ENCODE results near the gene LIPC. TPM values are rescaled to one million over a fixed set of nuclear protein-coding genes. Genes with fewer than 3 reads are reported as not detected.

LIPC gene
- total RNA-seq, 2 experiments from 2014 or later: 0.30 to 0.50 TPM

DNA sequence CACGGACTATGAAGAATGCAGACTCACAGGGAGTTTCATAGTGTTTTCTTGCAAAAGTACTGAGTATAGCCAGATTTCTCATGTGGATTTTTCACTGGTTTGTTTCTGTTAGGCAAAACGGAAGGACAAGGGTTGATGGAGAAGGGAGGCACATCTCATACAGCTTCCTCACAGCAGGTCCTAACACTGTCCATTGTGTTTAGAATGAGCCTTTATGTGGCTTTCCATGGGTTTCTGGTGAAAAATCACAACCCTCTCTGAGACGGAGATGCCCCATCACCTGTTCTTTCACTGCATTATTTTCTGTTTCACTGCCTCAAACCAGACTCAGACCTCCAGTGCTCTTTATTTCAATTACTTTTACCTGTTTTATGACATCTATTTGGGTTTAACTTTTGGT, 25.0 kb upstream of the LIPC start:
- H3K4me1 Mint-ChIP-seq: peaks cover 16% of the 10 kb centered on the region
- no peak overlapping the region for H3K4me3 Mint-ChIP-seq
- ATAC-seq (no peak), DNase-seq (no peak)
- no peak overlapping the region for H3K27ac Mint-ChIP-seq
- H3K36me3 Mint-ChIP-seq (ENCODE audit: low read depth): no peaks in the 10 kb centered on the region
- no peaks in the 10 kb centered on the region for H3K9me3 Mint-ChIP-seq (ENCODE audit: low read depth)
- intact Hi-C loops (cut with DNase I, micrococcal nuclease): no loop called here
- H3K27me3 Mint-ChIP-seq: peaks cover 1% of the 10 kb centered on the region
- CTCF ChIA-PET: no interaction called here
- POLR2A ChIA-PET: no interaction called here

DNA sequence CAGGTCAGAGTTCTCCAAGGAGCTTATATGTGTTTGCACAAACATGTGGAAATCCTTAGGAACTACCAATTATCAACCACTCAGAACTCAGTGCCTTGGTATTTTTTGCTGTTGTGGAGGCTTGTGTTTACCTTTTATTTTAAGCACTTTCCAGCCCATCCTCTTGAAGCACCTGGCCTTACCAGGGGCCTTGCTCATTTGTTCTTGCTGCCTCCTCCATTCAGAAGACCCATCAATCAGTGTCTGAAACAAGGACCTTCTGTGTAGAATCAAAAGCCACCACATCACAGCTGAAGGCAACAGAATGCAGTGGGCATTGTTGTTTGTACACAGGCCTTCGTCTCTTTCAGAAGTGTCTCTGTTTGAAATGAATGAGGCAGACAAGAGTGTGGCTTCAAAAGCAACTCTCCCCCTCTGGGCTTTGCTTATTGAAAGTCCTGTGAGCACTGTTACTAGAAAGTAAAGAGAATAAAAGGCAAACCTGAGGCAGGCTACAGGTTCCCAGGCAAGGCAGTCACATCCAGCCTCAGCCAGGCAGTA, 24.5 kb upstream of the LIPC start:
- no peak for ATAC-seq
- Mint-ChIP-seq H3K36me3 (ENCODE audit: low read depth) (no peaks in the 10 kb centered on the region), H3K27me3 (peaks cover 1% of the 10 kb centered on the region), H3K4me3 (no peak overlapping the region), H3K4me1 (peaks cover 16% of the 10 kb centered on the region), H3K9me3 (ENCODE audit: low read depth) (no peaks in the 10 kb centered on the region), H3K27ac (no peak overlapping the region)
- DNase-seq: no peak
- intact Hi-C loops (cut with DNase I, micrococcal nuclease): no loop called here
- POLR2A ChIA-PET: no interaction called here
- CTCF ChIA-PET: no interaction called here

- Mint-ChIP-seq H3K4me3 (no peak overlapping the region), H3K9me3 (ENCODE audit: low read depth) (no peaks in the 10 kb centered on the region), H3K4me1 (peaks cover 16% of the 10 kb centered on the region), H3K36me3 (ENCODE audit: low read depth) (no peaks in the 10 kb centered on the region), H3K27ac (no peak overlapping the region), H3K27me3 (peaks cover 1% of the 10 kb centered on the region)
- ChIA-PET CTCF (no interaction called here), POLR2A (no interaction called here)
- no peak for DNase-seq
- intact Hi-C loops (cut with DNase I, micrococcal nuclease): no loop called here
- no peak for ATAC-seq
These were observed 24.0 kb upstream of the LIPC start for GRCh38 chr15:58407778-58408177.

DNA sequence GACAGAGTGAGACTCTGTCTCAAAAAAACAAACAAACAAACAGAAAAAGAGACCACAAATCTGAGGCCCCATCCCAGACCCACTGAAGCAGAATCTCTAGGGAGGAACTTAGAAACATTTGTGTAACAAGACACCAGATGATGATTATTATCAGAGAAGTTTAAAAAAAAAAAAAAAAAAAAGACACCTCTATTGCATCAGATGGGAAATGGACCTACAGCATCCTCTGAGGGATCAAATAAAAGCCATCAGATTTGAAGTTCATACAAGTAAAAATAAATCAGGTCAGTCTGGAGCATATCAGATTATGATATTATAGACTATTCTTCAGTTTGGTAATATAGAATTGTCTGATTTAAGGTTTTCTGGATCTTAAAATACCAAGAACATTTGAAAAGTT, 21.9 kb upstream of the LIPC start:
- Mint-ChIP-seq H3K4me1 (peaks cover 16% of the 10 kb centered on the region), H3K36me3 (ENCODE audit: low read depth) (no peaks in the 10 kb centered on the region), H3K4me3 (peak overlapping the region; percentile 69), H3K9me3 (ENCODE audit: low read depth) (no peaks in the 10 kb centered on the region), H3K27me3 (no peaks in the 10 kb centered on the region), H3K27ac (peak overlapping the region; percentile 84)
- ATAC-seq: no peak
- POLR2A ChIA-PET: no interaction called here
- CTCF ChIA-PET: interaction anchor here (1.3 to 1.8 kb wide), 2 partner anchors 9 to 11 kb away, joined by 3 to 8 read pairs; no protein-coding TSS in a partner anchor
- intact Hi-C loops (cut with DNase I, micrococcal nuclease): no loop called here
- no peak for DNase-seq

- peak; percentile 48 for DNase-seq
- Mint-ChIP-seq H3K4me1 (peaks cover 16% of the 10 kb centered on the region), H3K36me3 (ENCODE audit: low read depth) (no peaks in the 10 kb centered on the region), H3K9me3 (ENCODE audit: low read depth) (no peaks in the 10 kb centered on the region), H3K27ac (peak overlapping the region; percentile 84), H3K27me3 (no peaks in the 10 kb centered on the region), H3K4me3 (peak overlapping the region; percentile 69)
- peak; percentile 82 for ATAC-seq
- ChIA-PET POLR2A (no interaction called here), CTCF (interaction anchor here (1.3 kb wide), 1 partner anchor 11 kb away, joined by 3 read pairs; no protein-coding TSS in a partner anchor)
- intact Hi-C loops (cut with DNase I, micrococcal nuclease): no loop called here
These were observed 21.4 kb upstream of the LIPC start for GRCh38 chr15:58410353-58410752.

GRCh38 chr15:58413253-58413652, 18.5 kb upstream of the LIPC start:
- Mint-ChIP-seq H3K27me3 (no peaks in the 10 kb centered on the region), H3K4me3 (no peak overlapping the region), H3K36me3 (ENCODE audit: low read depth) (no peaks in the 10 kb centered on the region), H3K27ac (no peak overlapping the region), H3K4me1 (peaks cover 16% of the 10 kb centered on the region), H3K9me3 (ENCODE audit: low read depth) (peaks cover 6% of the 10 kb centered on the region)
- intact Hi-C loops (cut with DNase I, micrococcal nuclease): no loop called here
- POLR2A ChIA-PET: no interaction called here
- DNase-seq (no peak), ATAC-seq (no peak)
- CTCF ChIA-PET: no interaction called here

- ChIA-PET CTCF (no interaction called here), POLR2A (no interaction called here)
- peaks cover 11% of the 10 kb centered on the region for H3K4me1 Mint-ChIP-seq
- intact Hi-C loops (cut with DNase I, micrococcal nuclease): no loop called here
- DNase-seq (no peak), ATAC-seq (no peak)
- no peaks in the 10 kb centered on the region for H3K27me3 Mint-ChIP-seq
- no peaks in the 10 kb centered on the region for H3K36me3 Mint-ChIP-seq (ENCODE audit: low read depth)
- H3K27ac Mint-ChIP-seq: no peak overlapping the region
- H3K4me3 Mint-ChIP-seq: no peak overlapping the region
- H3K9me3 Mint-ChIP-seq (ENCODE audit: low read depth): peaks cover 6% of the 10 kb centered on the region
These were observed 16.2 kb upstream of the LIPC start for GRCh38 chr15:58415636-58416035.

GRCh38 chr15:58416963-58417362, 14.8 kb upstream of the LIPC start:
- CTCF ChIA-PET: no interaction called here
- Mint-ChIP-seq H3K27ac (no peak overlapping the region), H3K27me3 (no peaks in the 10 kb centered on the region), H3K4me1 (peaks cover 13% of the 10 kb centered on the region), H3K36me3 (ENCODE audit: low read depth) (no peaks in the 10 kb centered on the region), H3K9me3 (ENCODE audit: low read depth) (peaks cover 6% of the 10 kb centered on the region), H3K4me3 (no peak overlapping the region)
- ATAC-seq (no peak), DNase-seq (no peak)
- intact Hi-C loops (cut with DNase I, micrococcal nuclease): no loop called here
- POLR2A ChIA-PET: no interaction called here

GRCh38 chr15:58418135-58418534, 13.7 kb upstream of the LIPC start:
- ATAC-seq (no peak), DNase-seq (no peak)
- Mint-ChIP-seq H3K4me3 (no peak overlapping the region), H3K27ac (no peak overlapping the region), H3K27me3 (no peaks in the 10 kb centered on the region), H3K4me1 (peaks cover 13% of the 10 kb centered on the region), H3K9me3 (ENCODE audit: low read depth) (peaks cover 6% of the 10 kb centered on the region), H3K36me3 (ENCODE audit: low read depth) (no peaks in the 10 kb centered on the region)
- intact Hi-C loops (cut with DNase I, micrococcal nuclease): no loop called here
- CTCF ChIA-PET: interaction anchor here (0.7 to 1.2 kb wide), 3 partner anchors 120 to 190 kb away, joined by 3 read pairs; no protein-coding TSS in a partner anchor
- POLR2A ChIA-PET: no interaction called here

- ATAC-seq (no peak), DNase-seq (no peak)
- Mint-ChIP-seq H3K36me3 (ENCODE audit: low read depth) (no peaks in the 10 kb centered on the region), H3K27ac (no peak overlapping the region), H3K9me3 (ENCODE audit: low read depth) (peaks cover 6% of the 10 kb centered on the region), H3K4me3 (no peak overlapping the region), H3K4me1 (peaks cover 18% of the 10 kb centered on the region), H3K27me3 (no peaks in the 10 kb centered on the region)
- intact Hi-C loops (cut with DNase I, micrococcal nuclease): no loop called here
- ChIA-PET POLR2A (no interaction called here), CTCF (interaction anchor here (0.6 to 1.3 kb wide), 2 partner anchors 11 to 821 kb away, joined by 3 to 8 read pairs; no protein-coding TSS in a partner anchor)
These were observed 11.8 kb upstream of the LIPC start for GRCh38 chr15:58419803-58420524.

DNA sequence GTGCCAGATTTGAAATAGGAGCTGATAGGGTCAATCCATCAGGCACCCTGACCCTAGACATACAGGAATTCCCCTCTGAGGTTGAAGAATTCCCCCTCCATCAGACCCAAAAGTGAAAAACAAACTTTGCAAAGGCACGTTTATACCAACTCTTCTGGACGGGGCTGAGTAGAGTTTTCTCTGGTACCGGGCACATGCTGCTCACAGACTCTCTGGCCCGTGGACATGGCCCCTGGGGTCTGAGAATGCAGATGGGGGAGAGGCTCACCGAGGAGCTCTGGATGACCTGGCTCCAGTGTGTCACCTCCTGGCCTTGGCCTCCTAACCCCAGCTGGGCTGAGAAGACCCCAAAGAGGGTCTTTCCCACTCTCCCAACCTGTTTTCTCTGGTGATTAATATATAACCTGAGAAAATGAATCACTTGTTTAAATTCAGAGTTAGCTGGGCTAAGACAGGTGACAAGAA, 11.2 kb upstream of the LIPC start:
- ATAC-seq (peak; percentile 75), DNase-seq (no peak)
- POLR2A ChIA-PET: no interaction called here
- peaks cover 6% of the 10 kb centered on the region for H3K9me3 Mint-ChIP-seq (ENCODE audit: low read depth)
- H3K36me3 Mint-ChIP-seq (ENCODE audit: low read depth): no peaks in the 10 kb centered on the region
- H3K4me3 Mint-ChIP-seq: no peak overlapping the region
- H3K27ac Mint-ChIP-seq: no peak overlapping the region
- intact Hi-C loops (cut with DNase I, micrococcal nuclease): no loop called here
- CTCF ChIA-PET: interaction anchor here (0.6 to 1.1 kb wide), 4 partner anchors 10 to 943 kb away, joined by 3 read pairs; no protein-coding TSS in a partner anchor
- no peaks in the 10 kb centered on the region for H3K27me3 Mint-ChIP-seq
- H3K4me1 Mint-ChIP-seq: peaks cover 18% of the 10 kb centered on the region

DNA sequence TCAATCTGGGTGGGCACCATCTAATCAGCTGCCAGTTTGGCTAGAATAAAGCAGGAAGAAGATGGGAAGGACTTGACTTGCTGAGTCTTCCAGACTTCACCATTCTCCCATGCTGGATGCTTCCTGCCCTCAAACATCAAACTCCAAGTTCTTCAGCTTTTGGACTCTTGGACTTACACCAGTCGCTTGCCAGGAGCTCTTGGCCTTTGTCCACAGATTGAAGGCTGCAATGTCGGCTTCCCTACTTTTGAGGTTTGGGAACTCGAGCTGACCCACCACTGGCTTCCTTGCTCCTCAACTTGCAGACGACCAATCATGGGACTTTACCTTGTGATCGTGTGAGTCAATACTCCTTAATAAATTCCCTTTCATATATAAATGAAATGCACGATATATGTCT, 8.6 kb upstream of the LIPC start:
- peaks cover 18% of the 10 kb centered on the region for H3K4me1 Mint-ChIP-seq
- no peaks in the 10 kb centered on the region for H3K27me3 Mint-ChIP-seq
- DNase-seq (no peak), ATAC-seq (no peak)
- H3K36me3 Mint-ChIP-seq (ENCODE audit: low read depth): no peaks in the 10 kb centered on the region
- intact Hi-C loops (cut with DNase I, micrococcal nuclease): no loop called here
- ChIA-PET POLR2A (no interaction called here), CTCF (interaction anchor here (0.7 kb wide), 1 partner anchor 13 kb away, joined by 3 read pairs; no protein-coding TSS in a partner anchor)
- no peak overlapping the region for H3K4me3 Mint-ChIP-seq
- H3K9me3 Mint-ChIP-seq (ENCODE audit: low read depth): no peaks in the 10 kb centered on the region
- H3K27ac Mint-ChIP-seq: no peak overlapping the region
